GM06990 (cell line): ENCODE data around the gene OVAAL.

Experiments
- DNase-seq: peaks from one replicate; pipeline ENCODE4 v3.0.0-alpha.2; 2011; ENCODE audit not compliant: insufficient read length; ENCODE audit errors: extremely low read depth
- H3K27me3 ChIP-seq: replicated peaks from 2 replicates; pipeline ENCODE4 v1.6.0; 2011; ENCODE audit warnings: low read length; ENCODE audit not compliant: control insufficient read depth, insufficient read depth
- H3K36me3 ChIP-seq: 2 replicates; pipeline ENCODE4 v1.5.1; 2011; ENCODE audit warnings: low read length; ENCODE audit not compliant: control insufficient read depth, insufficient read depth
- H3K4me3 ChIP-seq: replicated peaks from 2 replicates; pipeline ENCODE4 v1.5.1; 2011; ENCODE audit warnings: low read depth, mild to moderate bottlenecking, control low read depth, low read length
- TF ChIP-seq, protein P1 (sequence below): IDR thresholded peaks from 2 replicates; pipeline ENCODE4 v1.5.1; 2011; ENCODE audit warnings: low read length, control low read depth, mild to moderate bottlenecking, inconsistent platforms; ENCODE audit not compliant: insufficient read depth, poor library complexity, severe bottlenecking

Gene OVAAL

GRCh38 chr1:180568184-180568583, 9.4 kb downstream of the OVAAL start:
- H3K27me3 ChIP-seq: no peaks in the 10 kb centered on the region; the same call in 1 of the 2 replicates
- H3K4me3 ChIP-seq: no peak overlapping the region
- TF ChIP-seq, protein P1, sequence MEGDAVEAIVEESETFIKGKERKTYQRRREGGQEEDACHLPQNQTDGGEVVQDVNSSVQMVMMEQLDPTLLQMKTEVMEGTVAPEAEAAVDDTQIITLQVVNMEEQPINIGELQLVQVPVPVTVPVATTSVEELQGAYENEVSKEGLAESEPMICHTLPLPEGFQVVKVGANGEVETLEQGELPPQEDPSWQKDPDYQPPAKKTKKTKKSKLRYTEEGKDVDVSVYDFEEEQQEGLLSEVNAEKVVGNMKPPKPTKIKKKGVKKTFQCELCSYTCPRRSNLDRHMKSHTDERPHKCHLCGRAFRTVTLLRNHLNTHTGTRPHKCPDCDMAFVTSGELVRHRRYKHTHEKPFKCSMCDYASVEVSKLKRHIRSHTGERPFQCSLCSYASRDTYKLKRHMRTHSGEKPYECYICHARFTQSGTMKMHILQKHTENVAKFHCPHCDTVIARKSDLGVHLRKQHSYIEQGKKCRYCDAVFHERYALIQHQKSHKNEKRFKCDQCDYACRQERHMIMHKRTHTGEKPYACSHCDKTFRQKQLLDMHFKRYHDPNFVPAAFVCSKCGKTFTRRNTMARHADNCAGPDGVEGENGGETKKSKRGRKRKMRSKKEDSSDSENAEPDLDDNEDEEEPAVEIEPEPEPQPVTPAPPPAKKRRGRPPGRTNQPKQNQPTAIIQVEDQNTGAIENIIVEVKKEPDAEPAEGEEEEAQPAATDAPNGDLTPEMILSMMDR: no peak
- H3K36me3 ChIP-seq: no peaks in the 10 kb centered on the region
- no peak for DNase-seq

DNA sequence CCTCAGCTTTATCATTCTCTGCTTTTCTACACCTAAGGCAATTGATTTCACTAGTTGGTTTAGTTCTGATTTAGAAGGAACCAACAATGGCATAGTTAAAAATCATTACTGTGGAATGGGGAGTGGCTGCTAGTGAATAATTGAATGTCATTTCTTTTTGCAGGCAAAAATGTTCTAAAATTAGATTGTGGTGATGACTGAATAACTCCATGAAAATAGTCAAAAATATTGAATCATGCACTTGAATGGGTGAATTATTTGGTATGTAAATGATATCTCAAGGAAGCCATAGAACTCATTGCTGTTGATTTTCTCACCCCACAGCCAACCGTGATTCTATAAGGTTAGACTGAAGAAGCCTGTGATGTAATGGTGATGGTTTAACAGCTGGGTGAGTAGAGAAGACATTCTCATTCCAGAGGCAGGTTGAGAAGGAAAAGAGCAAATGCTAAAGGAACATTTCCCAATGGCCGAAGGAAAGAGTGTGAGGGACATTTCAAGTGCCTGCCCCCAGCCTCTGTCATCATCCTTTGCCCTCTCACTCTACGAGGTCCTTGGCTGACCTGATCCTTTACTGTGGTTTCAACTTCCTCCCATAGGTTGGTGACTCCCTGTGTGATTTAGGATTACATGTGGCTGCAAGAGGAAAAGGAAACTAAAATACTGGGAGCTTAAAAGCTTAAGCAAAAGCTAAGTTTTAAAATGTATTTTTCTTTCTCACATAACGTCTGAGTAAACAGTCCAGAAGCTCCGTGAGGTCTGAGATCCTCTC, 12.5 kb downstream of the OVAAL start:
- no peaks in the 10 kb centered on the region for H3K36me3 ChIP-seq
- H3K27me3 ChIP-seq: no peaks in the 10 kb centered on the region; the same call in 1 of the 2 replicates
- H3K4me3 ChIP-seq: no peak overlapping the region
- TF ChIP-seq, protein P1: no peak
- DNase-seq: no peak

- TF ChIP-seq, protein P1: no peak
- H3K4me3 ChIP-seq: no peak overlapping the region
- DNase-seq: no peak
- no peaks in the 10 kb centered on the region; the same call in 1 of the 2 replicates for H3K27me3 ChIP-seq
- no peaks in the 10 kb centered on the region for H3K36me3 ChIP-seq
These were observed 13.3 kb downstream of the OVAAL start for GRCh38 chr1:180571832-180572636.

DNA sequence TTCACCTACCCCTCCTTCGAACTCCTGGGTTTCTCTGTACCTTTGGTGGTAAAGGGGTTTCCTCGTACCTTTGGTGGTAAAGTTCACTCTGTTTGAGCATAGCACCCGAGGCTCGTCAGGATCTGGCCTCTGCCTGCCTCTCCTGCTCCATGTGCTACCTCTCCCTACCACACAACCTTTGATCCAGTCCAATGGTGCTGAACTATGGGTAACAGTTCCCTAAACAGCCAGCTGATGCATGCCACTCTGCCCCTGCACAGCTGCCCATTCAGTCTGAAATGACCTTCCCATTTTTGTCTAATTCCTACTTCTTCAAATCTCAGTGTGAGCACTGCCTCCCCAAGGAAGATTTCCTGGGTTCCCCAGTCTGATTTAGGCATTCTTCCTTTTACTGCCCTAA, 14.0 kb downstream of the OVAAL start:
- DNase-seq: no peak
- no peaks in the 10 kb centered on the region for H3K36me3 ChIP-seq
- TF ChIP-seq, protein P1: no peak
- no peak overlapping the region for H3K4me3 ChIP-seq
- no peaks in the 10 kb centered on the region for H3K27me3 ChIP-seq

DNA sequence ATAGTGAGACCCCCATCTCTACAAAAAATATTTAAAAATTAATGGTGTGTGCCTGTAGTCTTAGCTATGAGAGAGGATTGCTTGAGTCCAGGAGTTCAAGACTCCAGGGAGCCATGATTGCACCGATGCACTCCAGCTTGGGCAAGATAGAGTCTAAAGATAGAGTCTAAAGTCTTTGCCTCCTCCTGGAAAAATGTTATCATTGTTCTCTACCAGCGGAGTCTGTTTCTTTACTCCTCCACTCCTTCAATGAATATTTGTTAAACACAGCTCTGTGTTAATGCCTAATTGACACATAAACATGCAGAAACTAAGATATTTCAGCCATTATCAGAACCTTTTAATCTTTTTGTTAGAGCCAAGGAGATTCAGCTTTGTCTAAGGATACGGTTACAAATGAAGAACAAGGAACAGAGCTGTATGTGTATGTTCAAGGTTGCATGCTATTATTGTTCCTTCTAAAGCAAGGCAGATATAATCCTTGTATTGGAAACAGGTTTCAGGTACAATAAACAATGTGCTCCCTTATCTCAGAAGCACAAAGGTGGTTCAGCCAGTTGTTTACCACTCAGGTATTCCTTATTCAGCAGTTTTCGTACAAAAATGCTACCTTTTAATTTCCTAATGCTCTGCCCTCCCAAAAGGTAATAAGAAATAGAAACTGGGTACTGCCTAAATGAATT, 15.4 kb downstream of the OVAAL start:
- no peak for DNase-seq
- H3K4me3 ChIP-seq: no peak overlapping the region
- no peaks in the 10 kb centered on the region for H3K36me3 ChIP-seq
- TF ChIP-seq, protein P1: no peak
- no peaks in the 10 kb centered on the region for H3K27me3 ChIP-seq
